Endothelial cell of umbilical vein (primary cell): Measurements from ENCODE around the gene ACAT2. TPM values are rescaled to one million over a fixed set of nuclear protein-coding genes. Genes with fewer than 3 reads are reported as not detected.

Experiments
- BruUV-seq: library from RNA; stranded (reverse); fragments of 400-500 nt; replicated peaks from 2 replicates; lab custom pipeline; 2021; lab: Mats Ljungman, UMichigan
- CTCF ChIA-PET: fragments of 300-600, 350-600 bp; sonication (Branson Sonifier 250); formaldehyde crosslinking; loops from one replicate; lab custom pipeline; 2021; ENCODE audit warnings: antibody characterized with exemption, inconsistent platforms; lab: Charles Lee
- POLR2A ChIA-PET: fragments of 300-600, 350-600 bp; sonication (Branson Sonifier 250); formaldehyde crosslinking; loops from one replicate; lab custom pipeline; 2021; ENCODE audit warnings: antibody characterized with exemption, inconsistent platforms; lab: Charles Lee
- DNase-seq: peaks from one replicate; pipeline ENCODE4 v3.0.0-alpha.2; 2011; ENCODE audit warnings: low read depth, low spot score
- FAIRE-seq: peaks from 2 replicates; lab custom pipeline; 2011; peaks lifted over from hg19 to GRCh38; lab: Jason Lieb, UNC
- H2AFZ ChIP-seq: 2 replicates; pipeline ENCODE4 v1.6.0; 2012; ENCODE audit warnings: low read depth, low read length, control low read depth, inconsistent platforms
- H3K27ac ChIP-seq: 2 replicates; pipeline ENCODE4 v1.5.1; 2011; ENCODE audit warnings: low read depth, mild to moderate bottlenecking, control low read depth, low read length, moderate library complexity; ENCODE audit not compliant: insufficient read depth
- H3K27me3 ChIP-seq, 2 experiments: 2 replicates each; pipeline versions ENCODE4 v1.6.0 to v1.6.1; 2011; ENCODE audit warnings: low read length in 2 of 2, mixed read lengths in 1 of 2; ENCODE audit not compliant: control insufficient read depth in 2 of 2, insufficient read depth in 2 of 2
- H3K36me3 ChIP-seq, 2 experiments: 2 replicates in 1 of 2; 3 replicates in 1 of 2; pipeline ENCODE4 v1.5.1; 2011; ENCODE audit warnings: low read length in 2 of 2, mild to moderate bottlenecking in 1 of 2, moderate library complexity in 1 of 2; ENCODE audit not compliant: control insufficient read depth in 2 of 2, insufficient read depth in 2 of 2; ENCODE audit errors: extremely low read depth in 1 of 2
- H3K4me1 ChIP-seq: 3 replicates; pipeline ENCODE4 v1.5.1; 2011; ENCODE audit warnings: mild to moderate bottlenecking, low read length; ENCODE audit not compliant: control insufficient read depth, insufficient read depth; ENCODE audit errors: extremely low read depth
- H3K4me2 ChIP-seq: 2 replicates; pipeline ENCODE4 v1.6.1; 2011; ENCODE audit warnings: low read length, control low read depth, mixed read lengths; ENCODE audit not compliant: insufficient read depth
- H3K4me3 ChIP-seq, 3 experiments: fragments of 200-600 bp in 1 of 3; sonication (generic), shearing (Covaris generic) in 1 of 3; replicated peaks in 1 of 3; 2 replicates each; pipeline ENCODE4 v1.5.1; 2011 to 2016; ENCODE audit warnings: control low read depth in 3 of 3, low read length in 3 of 3, mild to moderate bottlenecking in 2 of 3, inconsistent platforms in 1 of 3, low read depth in 1 of 3, moderate library complexity in 1 of 3; ENCODE audit not compliant: insufficient read depth in 1 of 3
- H3K79me2 ChIP-seq: 2 replicates; pipeline ENCODE4 v1.6.0; 2012; ENCODE audit warnings: low read length, inconsistent platforms; ENCODE audit not compliant: control insufficient read depth, insufficient read depth
- H3K9ac ChIP-seq: replicated peaks from 2 replicates; pipeline ENCODE3; 2011; ENCODE audit warnings: low read length, control low read depth; ENCODE audit not compliant: insufficient read depth; ENCODE audit errors: extremely low read depth
- H3K9me1 ChIP-seq: replicated peaks from 3 replicates; pipeline ENCODE4 v1.6.0; 2011; ENCODE audit warnings: mild to moderate bottlenecking, low read length; ENCODE audit not compliant: control insufficient read depth, insufficient read depth; ENCODE audit errors: extremely low read depth
- H3K9me3 ChIP-seq: replicated peaks from 2 replicates; pipeline ENCODE4 v1.5.1; 2012; ENCODE audit warnings: low read length, inconsistent platforms; ENCODE audit not compliant: control insufficient read depth, insufficient read depth
- H4K20me1 ChIP-seq: replicated peaks from 2 replicates; pipeline ENCODE3; 2011; ENCODE audit warnings: mild to moderate bottlenecking, low read length; ENCODE audit not compliant: control insufficient read depth, insufficient read depth; ENCODE audit errors: extremely low read depth
- CTCF ChIP-seq, 2 donors: IDR thresholded peaks; 1 replicate in 1 of 2; 2 replicates in 1 of 2; pipeline ENCODE4 v1.5.1; 2011; ENCODE audit warnings: low read length in 2 of 2, mild to moderate bottlenecking in 2 of 2, moderate library complexity in 2 of 2, control low read depth in 1 of 2, inconsistent platforms in 1 of 2, low read depth in 1 of 2; ENCODE audit not compliant: insufficient read depth in 1 of 2; ENCODE audit errors: extremely low read depth in 1 of 2
- EZH2 ChIP-seq: IDR thresholded peaks from 2 replicates; pipeline ENCODE4 v1.6.1; 2012; ENCODE audit warnings: borderline replicate concordance, low read depth, mild to moderate bottlenecking, moderate library complexity, low read length, inconsistent platforms; ENCODE audit not compliant: severe bottlenecking
- FOS ChIP-seq: IDR thresholded peaks from 2 replicates; pipeline ENCODE4 v1.6.1; 2011; ENCODE audit warnings: mild to moderate bottlenecking, low read length, moderate library complexity, borderline replicate concordance; ENCODE audit not compliant: insufficient read depth
- GATA2 ChIP-seq: IDR thresholded peaks from 2 replicates; pipeline ENCODE4 v1.7.0; 2011; ENCODE audit warnings: low read depth, mild to moderate bottlenecking, moderate library complexity, mixed read lengths, low read length; ENCODE audit not compliant: insufficient read length, insufficient read depth
- JUN ChIP-seq: IDR thresholded peaks from 2 replicates; pipeline ENCODE4 v1.6.1; 2011; ENCODE audit warnings: borderline replicate concordance, low read depth; ENCODE audit not compliant: insufficient read length, insufficient read depth
- MAX ChIP-seq: IDR thresholded peaks from 2 replicates; pipeline ENCODE4 v1.6.1; 2011; ENCODE audit not compliant: insufficient read depth, insufficient read length
- MYC ChIP-seq: IDR thresholded peaks from one replicate; pipeline ENCODE4 v1.6.1; 2011; ENCODE audit warnings: mild to moderate bottlenecking, low read depth, low read length
- POLR2A ChIP-seq: IDR thresholded peaks from 2 replicates; pipeline ENCODE4 v1.6.1; 2012; ENCODE audit warnings: low read depth, mild to moderate bottlenecking, control low read depth, low read length
- POLR2AphosphoS5 ChIP-seq: IDR thresholded peaks from 2 replicates; pipeline ENCODE4 v1.6.1; 2012; ENCODE audit warnings: low read depth, mild to moderate bottlenecking, control low read depth, low read length, moderate library complexity; ENCODE audit not compliant: insufficient read depth
- dilution Hi-C: fragments of 300-500 bp; cut with MboI; formaldehyde crosslinking; loops from one replicate; pipeline ENCODE4 v1.15.0; 2019; ENCODE audit warnings: low sequenced_read_pairs; ENCODE audit not compliant: extremely low pct_ligation_motif_present
- intact Hi-C: fragments of 100-400 bp; cut with micrococcal nuclease; formaldehyde crosslinking; loops from one replicate; pipeline ENCODE4 v1.10.0; 2022
- polyA plus RNA-seq, 4 experiments: library from polyadenylated mRNA; depleted of rRNA in 3 of 4; stranded (reverse) in 3 of 4; unstranded in 1 of 4; fragments of >200 nt; gene quantifications; 2 replicates each; pipeline versions ENCODE4 v1.2.1 to v1.2.3, GENCODE V29; 2011 to 2012; ENCODE audit warnings: missing spikeins in 1 of 4
- total RNA-seq: library from RNA; stranded (reverse); gene quantifications from 2 replicates; pipeline ENCODE4 v1.2.3, GENCODE V29; 2021

Gene ACAT2
- total and polyA plus RNA-seq, 2 donors (not counting 3 experiments of a cell fraction or from before 2014, with no cell fraction given), result 44.6 to 114 TPM

GRCh38 chr6:159736908-159737307, 24.9 kb upstream of the ACAT2 start:
- Histone ChIP-seq H3K36me3 (peaks cover 2 to 23% of the 10 kb centered on the region in 2 experiments), H2AFZ (no peak overlapping the region), H3K9ac (no peak overlapping the region), H3K27ac (no peak overlapping the region), H3K27me3 (no peaks in the 10 kb centered on the region), H3K79me2 (peaks cover 96% of the 10 kb centered on the region), H3K4me3 (no peak overlapping the region), H3K4me2 (no peak overlapping the region), H4K20me1 (peaks cover 9% of the 10 kb centered on the region), H3K9me3 (no peaks in the 10 kb centered on the region), H3K9me1 (no peaks in the 10 kb centered on the region), H3K4me1 (no peaks in the 10 kb centered on the region)
- FAIRE-seq (no peak), DNase-seq (no peak)
- ChIA-PET CTCF (interaction anchor here (1.0 kb wide), 1 partner anchor 16 kb away, joined by 3 read pairs; no protein-coding TSS in a partner anchor), POLR2A (interaction anchor here (1.3 kb wide), 1 partner anchor 53 kb away, joined by 3 read pairs; the partner anchor contains the start of gene MRPL18)
- TF ChIP-seq MYC (no peak), CTCF (IDR thresholded peaks at IDR 0.05; ENCODE audit: extremely low read depth in 1 of 2, insufficient read depth in 1 of 2, low read depth in 1 of 2, low read length in 2 of 2) (no peak), POLR2A (no peak), JUN (no peak), EZH2 (no peak), MAX (no peak), FOS (no peak), GATA2 (no peak), POLR2AphosphoS5 (no peak)
- BruUV-seq, result no TSS peak
- dilution Hi-C loops (no loop called here), intact Hi-C loops (no loop called here)
